C1 segment of cervical spinal cord (tissue), 14 donors: Measurements from ENCODE around the gene DSTYK.

ENCODE experiments used
- DNase-seq, 14 donors: peaks; one replicate each; lab custom pipeline; 2025; lab: John Stamatoyannopoulos, UW

Gene DSTYK

GRCh38 chr1:205129447-205130029 lies 82.0 kb downstream of the DSTYK start:
- DNase-seq: no peak

GRCh38 chr1:205128050-205128449 lies 83.5 kb downstream of the DSTYK start:
- no peak for DNase-seq

- DNase-seq: no peak
Measured at GRCh38 chr1:205127646-205128045, 83.9 kb downstream of the DSTYK start.

- DNase-seq: no peak
Measured at GRCh38 chr1:205124726-205125125, 86.8 kb downstream of the DSTYK start.

GRCh38 chr1:205122489-205122882 lies 89.0 kb downstream of the DSTYK start:
- DNase-seq: peak in 1 of 14 donors; percentile 18

GRCh38 chr1:205121660-205122488 lies 89.6 kb downstream of the DSTYK start, which contains the start of gene RBBP5:
Gene RBBP5, minus strand, starts transcription at chr1:205121978. Its CDS starts 105 bp downstream, at chr1:205121873.
- peak; percentile 28 to 95 (median 89) for DNase-seq

- DNase-seq: no peak
Measured at GRCh38 chr1:205118752-205119151, 92.8 kb downstream of the DSTYK start.

GRCh38 chr1:205111354-205111753 lies 100.1 kb downstream of the DSTYK start:
- no peak for DNase-seq

GRCh38 chr1:205109711-205110110 lies 101.8 kb downstream of the DSTYK start:
- DNase-seq: no peak

- DNase-seq: no peak
Measured at GRCh38 chr1:205109269-205109668, 102.2 kb downstream of the DSTYK start.

GRCh38 chr1:205108464-205108863 lies 103.0 kb downstream of the DSTYK start:
- no peak for DNase-seq

GRCh38 chr1:205107327-205107726 lies 104.2 kb downstream of the DSTYK start:
- no peak for DNase-seq

GRCh38 chr1:205102404-205102803 lies 109.1 kb downstream of the DSTYK start:
- DNase-seq: no peak

GRCh38 chr1:205098242-205098641 lies 113.3 kb downstream of the DSTYK start:
- DNase-seq: no peak

GRCh38 chr1:205095422-205095821 lies 116.1 kb downstream of the DSTYK start:
- DNase-seq: no peak
